GM12892 (cell line): ENCODE data around the gene PCSK6.

Experiments
- DNase-seq: peaks from one replicate; pipeline ENCODE4 v3.0.0; 2011; ENCODE audit not compliant: insufficient read length
- FAIRE-seq: peaks from 2 replicates; lab custom pipeline; 2011; peaks lifted over from hg19 to GRCh38; lab: Jason Lieb, UNC
- POLR2A ChIP-seq: IDR thresholded peaks from 2 replicates; pipeline ENCODE4 v1.6.1; 2011; ENCODE audit warnings: low read depth, low read length, control low read depth
- POLR2AphosphoS5 ChIP-seq: IDR thresholded peaks from 2 replicates; pipeline ENCODE4 v1.6.1; 2011; ENCODE audit warnings: low read depth, low read length, control low read depth
- TAF1 ChIP-seq: IDR thresholded peaks from 2 replicates; pipeline ENCODE4 v1.6.1; 2011; ENCODE audit warnings: low read depth, mild to moderate bottlenecking, control low read depth, low read length, borderline replicate concordance

Gene PCSK6

DNA sequence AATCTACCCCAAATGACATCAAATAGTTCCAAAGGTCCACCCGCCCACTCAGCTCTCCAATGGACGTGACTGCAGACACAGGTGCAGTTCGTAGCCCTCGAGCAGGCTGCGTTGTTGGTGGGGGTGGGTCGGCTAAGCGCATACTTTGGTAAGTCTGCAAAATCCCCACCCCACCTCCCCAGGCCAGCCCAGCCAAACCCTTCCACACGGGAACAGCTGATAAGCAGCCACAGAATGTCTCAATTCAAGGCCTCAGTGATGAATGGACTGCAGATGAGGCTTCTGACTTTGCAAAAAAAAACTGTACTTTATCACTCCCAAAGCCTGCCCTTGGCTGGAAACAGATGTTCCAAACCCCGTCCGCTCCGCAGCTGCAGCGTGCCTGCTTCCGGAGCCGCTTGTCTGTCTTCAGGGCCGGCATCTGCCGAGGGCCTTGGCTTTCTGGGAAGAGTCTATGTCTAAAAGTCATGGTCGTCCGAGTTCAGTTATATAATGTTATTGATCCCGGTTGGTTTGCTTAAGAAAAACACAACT, 38.2 kb downstream of the PCSK6 start:
- FAIRE-seq, result no peak
- no peak for DNase-seq
- no peak for TF ChIP-seq TAF1
- TF ChIP-seq POLR2A, result no peak
- TF ChIP-seq POLR2AphosphoS5, result no peak

- TF ChIP-seq POLR2A (no peak), POLR2AphosphoS5 (no peak)
- FAIRE-seq (no peak), DNase-seq (no peak)
Observed at GRCh38 chr15:101450403-101451265, 38.9 kb downstream of the PCSK6 start.

DNA sequence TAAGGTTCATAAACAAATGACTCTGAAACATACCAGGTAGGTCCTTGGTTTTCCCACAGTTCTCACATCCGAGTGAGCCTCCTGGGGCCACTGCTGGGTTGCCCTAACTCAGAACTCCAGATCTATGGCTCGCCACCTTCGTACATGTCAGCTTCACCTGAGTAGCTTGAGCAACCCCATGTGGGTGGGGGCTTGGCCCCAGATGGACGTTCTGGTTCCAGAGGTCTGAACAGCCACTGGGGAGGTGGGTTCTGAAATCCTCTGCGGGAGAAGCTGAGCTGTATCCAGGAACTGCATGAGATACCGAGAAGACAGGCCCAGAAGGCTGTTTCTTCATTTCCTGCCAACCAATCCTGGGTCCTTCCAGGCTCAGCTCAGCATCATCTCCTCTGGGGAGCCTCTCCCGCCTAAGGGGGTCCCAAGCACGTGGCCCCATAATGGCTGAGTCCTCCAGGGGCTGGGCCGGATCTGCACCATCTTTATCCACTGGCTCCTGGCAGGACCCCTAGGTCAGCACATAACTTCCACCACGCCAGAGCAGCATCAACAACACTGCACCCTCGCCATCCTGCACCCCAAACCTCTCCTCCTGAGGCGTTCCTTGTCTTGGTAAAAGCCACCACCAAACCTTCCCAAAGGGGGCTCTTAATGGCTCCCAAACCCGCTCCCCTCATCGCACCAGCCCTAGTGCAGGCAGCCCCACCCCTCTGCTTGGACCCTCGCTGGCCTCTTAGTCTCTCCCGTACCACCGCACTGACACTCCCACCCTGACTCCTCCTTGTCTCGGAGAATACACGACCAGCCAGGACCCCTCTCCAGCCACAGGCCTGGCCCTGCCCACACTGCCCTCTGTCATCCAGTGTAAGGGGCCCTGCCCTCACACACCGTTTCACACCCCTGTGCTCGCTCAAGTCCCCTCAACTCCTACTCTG, 39.8 kb downstream of the PCSK6 start:
- no peak for TF ChIP-seq TAF1
- no peak for TF ChIP-seq POLR2A
- no peak for TF ChIP-seq POLR2AphosphoS5
- DNase-seq (no peak), FAIRE-seq (no peak)

DNA sequence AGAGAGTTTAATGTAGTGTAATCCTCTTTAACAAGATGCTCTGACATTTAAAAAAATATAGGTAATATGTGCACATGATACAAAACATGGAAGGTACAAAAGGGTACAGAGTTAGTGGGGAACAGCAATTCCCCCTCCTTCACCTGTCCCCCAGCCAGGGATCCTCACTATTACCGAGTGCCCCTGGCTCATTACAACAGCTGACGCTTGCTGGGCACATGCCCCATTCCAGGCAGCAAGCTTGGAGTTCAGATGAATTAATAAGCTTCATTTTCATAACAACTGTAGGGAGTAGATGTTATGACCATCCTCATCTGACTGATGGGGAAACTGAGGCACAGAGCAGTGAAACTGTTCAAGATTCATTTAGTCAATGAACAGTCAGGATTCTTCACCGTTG, 41.2 kb downstream of the PCSK6 start:
- no peak for DNase-seq
- FAIRE-seq, result no peak
- TF ChIP-seq POLR2A (no peak), TAF1 (no peak), POLR2AphosphoS5 (no peak)

DNA sequence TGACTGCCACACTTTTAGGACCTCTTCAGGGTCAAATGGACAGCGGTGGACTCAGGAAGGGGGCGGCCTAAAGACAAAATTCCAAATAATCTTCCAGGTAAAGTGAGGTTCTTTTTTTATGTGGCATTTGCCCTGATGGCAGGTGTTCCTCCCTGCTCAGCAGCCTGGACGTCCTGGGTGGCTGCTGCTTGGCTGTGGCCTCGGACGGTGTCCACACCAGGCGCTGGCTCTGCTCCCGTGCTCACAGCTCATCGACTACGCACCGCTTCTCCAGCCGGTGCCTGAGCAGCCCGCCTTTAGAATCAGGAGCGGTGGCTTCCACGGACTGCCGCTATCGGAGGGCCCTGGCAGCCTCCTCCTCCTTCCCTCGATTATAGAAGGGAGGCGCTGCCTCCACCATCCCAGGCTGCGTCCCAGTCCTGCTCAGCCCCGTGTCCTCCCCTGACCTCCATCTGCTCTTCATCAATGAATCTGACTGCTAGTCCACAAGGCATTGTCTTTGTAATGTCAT, 41.9 kb downstream of the PCSK6 start:
- DNase-seq (no peak), FAIRE-seq (no peak)
- TF ChIP-seq TAF1 (no peak), POLR2AphosphoS5 (no peak), POLR2A (no peak)

GRCh38 chr15:101447168-101447533, 42.4 kb downstream of the PCSK6 start:
- TF ChIP-seq POLR2AphosphoS5 (no peak), TAF1 (no peak), POLR2A (no peak)
- DNase-seq, result no peak
- FAIRE-seq, result no peak

GRCh38 chr15:101446518-101447167, 42.9 kb downstream of the PCSK6 start:
- no peak for FAIRE-seq
- DNase-seq, result no peak
- TF ChIP-seq TAF1 (no peak), POLR2A (no peak), POLR2AphosphoS5 (no peak)

DNA sequence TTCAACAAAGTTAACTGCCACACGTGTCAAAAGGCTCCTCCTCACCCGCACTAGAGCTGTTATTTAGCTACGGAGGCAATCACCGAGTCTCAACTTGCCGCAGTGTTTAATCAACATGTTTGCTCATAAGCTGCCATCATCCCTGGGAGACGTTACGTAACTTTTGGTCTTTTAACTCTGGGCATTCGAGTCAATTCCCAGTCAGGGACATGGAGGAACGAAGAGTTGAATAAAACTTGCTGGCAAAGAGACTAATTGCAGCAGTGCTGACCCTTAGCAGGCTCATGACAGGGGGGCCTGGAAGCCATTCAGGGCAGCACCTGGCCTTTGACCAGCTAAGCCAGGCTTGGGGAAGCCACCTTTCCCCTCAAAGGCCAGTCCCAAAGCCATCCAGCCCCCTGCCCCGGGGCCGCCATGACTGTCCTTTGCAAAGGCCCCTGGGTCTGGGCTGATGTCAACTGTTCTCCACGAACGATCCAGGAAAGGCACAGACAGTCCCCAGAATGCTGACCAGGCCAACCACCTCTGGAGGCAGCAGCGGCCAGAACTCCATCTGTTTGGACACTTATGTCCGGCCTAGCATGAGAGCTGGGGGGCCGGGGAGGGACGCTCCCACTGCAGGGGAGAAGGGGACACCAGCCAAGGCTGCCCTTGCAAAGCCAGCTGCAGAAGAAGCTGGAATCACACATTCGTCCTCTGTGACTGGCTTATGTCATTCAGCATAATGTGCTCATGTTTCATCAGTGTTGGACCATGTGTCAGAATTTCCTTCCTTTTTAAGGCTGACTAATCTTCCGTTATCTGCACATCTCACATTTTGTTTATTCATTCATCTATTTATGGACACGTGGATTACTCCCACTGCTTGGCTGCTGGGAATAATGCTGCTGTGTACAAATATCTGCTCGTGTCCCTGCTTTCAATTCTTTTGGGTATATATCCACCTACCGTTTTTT, 43.7 kb downstream of the PCSK6 start:
- TF ChIP-seq TAF1 (no peak), POLR2A (no peak), POLR2AphosphoS5 (no peak)
- DNase-seq (no peak), FAIRE-seq (no peak)

GRCh38 chr15:101444807-101445508, 44.5 kb downstream of the PCSK6 start:
- TF ChIP-seq POLR2A (no peak), POLR2AphosphoS5 (no peak), TAF1 (no peak)
- FAIRE-seq, result no peak
- no peak for DNase-seq
